ACC112 (cell line): ENCODE results near the gene CACNA1B.

Source experiments
- H2AFZ ChIP-seq: fragments of 200-600 bp; sonication (generic); one replicate; pipeline ENCODE4 v1.6.0; 2017; ENCODE audit warnings: antibody characterized with exemption, low read length; ENCODE audit not compliant: unreplicated experiment
- H3K27ac ChIP-seq: fragments of 200-600 bp; sonication (generic); 2 replicates; pipeline ENCODE4 v1.5.1; 2014; ENCODE audit warnings: low read depth, mild to moderate bottlenecking, antibody characterized with exemption, low read length, moderate library complexity
- H3K27me3 ChIP-seq: fragments of 200-600 bp; sonication (generic); 2 replicates; pipeline ENCODE4 v1.6.1; 2014; ENCODE audit warnings: mild to moderate bottlenecking, antibody characterized with exemption, low read length, moderate library complexity, mixed read lengths; ENCODE audit not compliant: insufficient read depth
- H3K36me3 ChIP-seq: fragments of 200-600 bp; sonication (generic); 2 replicates; pipeline ENCODE4 v1.6.1; 2016; ENCODE audit warnings: mild to moderate bottlenecking, antibody characterized with exemption, low read length, moderate library complexity, mixed read lengths; ENCODE audit not compliant: insufficient read depth
- H3K4me1 ChIP-seq: fragments of 200-600 bp; sonication (generic); one replicate; pipeline ENCODE4 v1.6.1; 2016; ENCODE audit warnings: low read length, mixed read lengths; ENCODE audit not compliant: insufficient read depth, unreplicated experiment, control insufficient read depth
- H3K4me3 ChIP-seq: fragments of 200-600 bp; sonication (generic); 2 replicates; pipeline ENCODE4 v1.5.1; 2014; ENCODE audit warnings: mild to moderate bottlenecking, low read depth, low read length
- H3K79me2 ChIP-seq: fragments of 200-600 bp; sonication (generic); one replicate; pipeline ENCODE4 v1.6.0; 2016; ENCODE audit warnings: low read length; ENCODE audit not compliant: control insufficient read depth, unreplicated experiment, insufficient read depth

The CACNA1B gene

GRCh38 chr9:138069731-138070456, 192.3 kb downstream of the CACNA1B start:
- H3K4me3 ChIP-seq, result no peak overlapping the region
- H3K79me2 ChIP-seq, result no peaks in the 10 kb centered on the region
- H2AFZ ChIP-seq, result no peak overlapping the region
- no peak overlapping the region for H3K27ac ChIP-seq
- H3K36me3 ChIP-seq, result no peaks in the 10 kb centered on the region
- no peaks in the 10 kb centered on the region for H3K27me3 ChIP-seq
- H3K4me1 ChIP-seq, result no peaks in the 10 kb centered on the region

- Histone ChIP-seq H3K79me2 (no peaks in the 10 kb centered on the region), H2AFZ (no peak overlapping the region), H3K4me3 (no peak overlapping the region), H3K4me1 (no peaks in the 10 kb centered on the region), H3K36me3 (no peaks in the 10 kb centered on the region), H3K27ac (no peak overlapping the region), H3K27me3 (no peaks in the 10 kb centered on the region)
Observed at GRCh38 chr9:138070815-138071214, 193.2 kb downstream of the CACNA1B start.

- no peak overlapping the region for H2AFZ ChIP-seq
- no peak overlapping the region for H3K4me3 ChIP-seq
- no peaks in the 10 kb centered on the region for H3K79me2 ChIP-seq
- H3K36me3 ChIP-seq, result no peaks in the 10 kb centered on the region
- H3K27ac ChIP-seq, result no peak overlapping the region
- H3K4me1 ChIP-seq, result no peaks in the 10 kb centered on the region
- H3K27me3 ChIP-seq, result no peaks in the 10 kb centered on the region
Observed at GRCh38 chr9:138071292-138071691, 193.7 kb downstream of the CACNA1B start.

- H3K4me1 ChIP-seq, result no peaks in the 10 kb centered on the region
- H3K4me3 ChIP-seq, result no peak overlapping the region
- H3K27ac ChIP-seq, result no peak overlapping the region
- H2AFZ ChIP-seq, result no peak overlapping the region
- H3K79me2 ChIP-seq, result no peaks in the 10 kb centered on the region
- no peaks in the 10 kb centered on the region for H3K36me3 ChIP-seq
- no peaks in the 10 kb centered on the region for H3K27me3 ChIP-seq
Observed at GRCh38 chr9:138071731-138072130, 194.1 kb downstream of the CACNA1B start.

GRCh38 chr9:138072161-138072842, 194.7 kb downstream of the CACNA1B start:
- H3K27me3 ChIP-seq, result no peaks in the 10 kb centered on the region
- H3K27ac ChIP-seq, result no peak overlapping the region
- H3K79me2 ChIP-seq, result no peaks in the 10 kb centered on the region
- no peaks in the 10 kb centered on the region for H3K36me3 ChIP-seq
- no peak overlapping the region for H3K4me3 ChIP-seq
- no peak overlapping the region for H2AFZ ChIP-seq
- no peaks in the 10 kb centered on the region for H3K4me1 ChIP-seq

GRCh38 chr9:138072897-138073296, 195.3 kb downstream of the CACNA1B start:
- no peak overlapping the region for H3K27ac ChIP-seq
- H3K36me3 ChIP-seq, result no peaks in the 10 kb centered on the region
- H3K4me1 ChIP-seq, result no peaks in the 10 kb centered on the region
- H3K4me3 ChIP-seq, result no peak overlapping the region
- no peaks in the 10 kb centered on the region for H3K27me3 ChIP-seq
- no peaks in the 10 kb centered on the region for H3K79me2 ChIP-seq
- no peak overlapping the region for H2AFZ ChIP-seq

- H3K27me3 ChIP-seq, result no peaks in the 10 kb centered on the region
- no peak overlapping the region for H2AFZ ChIP-seq
- H3K4me3 ChIP-seq, result no peak overlapping the region
- H3K4me1 ChIP-seq, result no peaks in the 10 kb centered on the region
- no peak overlapping the region for H3K27ac ChIP-seq
- H3K79me2 ChIP-seq, result no peaks in the 10 kb centered on the region
- no peaks in the 10 kb centered on the region for H3K36me3 ChIP-seq
Observed at GRCh38 chr9:138073408-138073807, 195.8 kb downstream of the CACNA1B start.

GRCh38 chr9:138073808-138074207, 196.2 kb downstream of the CACNA1B start:
- Histone ChIP-seq H3K36me3 (no peaks in the 10 kb centered on the region), H3K27me3 (no peaks in the 10 kb centered on the region), H3K27ac (no peak overlapping the region), H3K79me2 (no peaks in the 10 kb centered on the region), H3K4me1 (no peaks in the 10 kb centered on the region), H2AFZ (no peak overlapping the region), H3K4me3 (no peak overlapping the region)

GRCh38 chr9:138074516-138074915, 196.9 kb downstream of the CACNA1B start:
- no peak overlapping the region for H3K27ac ChIP-seq
- no peaks in the 10 kb centered on the region for H3K79me2 ChIP-seq
- no peaks in the 10 kb centered on the region for H3K36me3 ChIP-seq
- no peaks in the 10 kb centered on the region for H3K4me1 ChIP-seq
- H3K27me3 ChIP-seq, result no peaks in the 10 kb centered on the region
- H3K4me3 ChIP-seq, result no peak overlapping the region
- H2AFZ ChIP-seq, result no peak overlapping the region

- no peaks in the 10 kb centered on the region for H3K27me3 ChIP-seq
- H2AFZ ChIP-seq, result no peak overlapping the region
- H3K4me1 ChIP-seq, result no peaks in the 10 kb centered on the region
- no peak overlapping the region for H3K27ac ChIP-seq
- H3K4me3 ChIP-seq, result no peak overlapping the region
- H3K79me2 ChIP-seq, result no peaks in the 10 kb centered on the region
- no peaks in the 10 kb centered on the region for H3K36me3 ChIP-seq
Observed at GRCh38 chr9:138075496-138075895, 197.9 kb downstream of the CACNA1B start.
